ENCODE results near the gene ERO1B. TPM values are rescaled to one million over a fixed set of nuclear protein-coding genes. Genes with fewer than 3 reads are reported as not detected.
"Not testable (repeated sequence)": the region's sequence is repeated elsewhere in the genome, so short reads cannot be mapped to it uniquely, and the experiment has no call there.

Gene ERO1B
- total RNA-seq, 4 donors from 2014 or later: 29.8 to 60.1 (median 38.3) TPM

GRCh38 chr1:236315518-236315917 lies 33.8 kb upstream of the ERO1B start:
- Histone ChIP-seq H3K9me3 (no peaks in the 10 kb centered on the region), H3K27ac (no peak overlapping the region), H3K4me1 (no peaks in the 10 kb centered on the region), H3K27me3 (no peaks in the 10 kb centered on the region), H3K4me3 (replicated peaks in 1 of 3) (no peak overlapping the region), H3K36me3 (no peaks in the 10 kb centered on the region)
- 84 to 88% methylated on average over 2 of the region's 2 CpGs for WGBS, 2 donors
- no peak for DNase-seq
- intact Hi-C loops (cut with DNase I): no loop called here
- no peak for TF ChIP-seq POLR2A (IDR thresholded peaks at IDR 0.05)
- no peak for TF ChIP-seq CTCF (IDR thresholded peaks at IDR 0.05)

- 87 to 95% methylated on average over 10 of the region's 10 CpGs for WGBS, 2 donors
- DNase-seq: no peak
- H3K36me3 ChIP-seq: no peaks in the 10 kb centered on the region
- no peak overlapping the region for H3K4me3 ChIP-seq (replicated peaks in 1 of 3)
- intact Hi-C loops (cut with DNase I): no loop called here
- no peak overlapping the region for H3K27ac ChIP-seq
- H3K4me1 ChIP-seq: no peaks in the 10 kb centered on the region
- no peak for TF ChIP-seq POLR2A (IDR thresholded peaks at IDR 0.05)
- TF ChIP-seq CTCF (IDR thresholded peaks at IDR 0.05): no peak
- no peaks in the 10 kb centered on the region for H3K9me3 ChIP-seq
- H3K27me3 ChIP-seq: no peaks in the 10 kb centered on the region
Observed at GRCh38 chr1:236315092-236315491, 33.3 kb upstream of the ERO1B start.

GRCh38 chr1:236314050-236314449 lies 32.3 kb upstream of the ERO1B start:
- intact Hi-C loops (cut with DNase I); DNase-seq; H3K27me3 ChIP-seq; H3K36me3 ChIP-seq; H3K27ac ChIP-seq; H3K9me3 ChIP-seq; H3K4me1 ChIP-seq; H3K4me3 ChIP-seq (replicated peaks in 1 of 3): not testable (repeated sequence)
- 84 to 89% methylated on average over 5 of the region's 5 CpGs for WGBS, 2 donors

- intact Hi-C loops (cut with DNase I): no loop called here
- 92% methylated on average over 2 of the region's 2 CpGs for WGBS, 2 donors
Observed at GRCh38 chr1:236313427-236313826, 31.7 kb upstream of the ERO1B start.

GRCh38 chr1:236311040-236311439 lies 29.3 kb upstream of the ERO1B start:
- TF ChIP-seq CTCF (IDR thresholded peaks at IDR 0.05): no peak
- no peak for TF ChIP-seq POLR2A (IDR thresholded peaks at IDR 0.05)
- Histone ChIP-seq H3K4me1 (no peaks in the 10 kb centered on the region), H3K4me3 (replicated peaks in 1 of 3) (no peak overlapping the region), H3K36me3 (no peaks in the 10 kb centered on the region), H3K27ac (no peak overlapping the region), H3K9me3 (no peaks in the 10 kb centered on the region), H3K27me3 (no peaks in the 10 kb centered on the region)
- intact Hi-C loops (cut with DNase I): no loop called here
- 59 to 70% methylated on average over 4 of the region's 4 CpGs for WGBS, 2 donors
- no peak for DNase-seq

More at GRCh38 chr1:236313427-236313826, 31.7 kb upstream of the ERO1B start:
- DNase-seq: no peak
- TF ChIP-seq CTCF (IDR thresholded peaks at IDR 0.05) (no peak), POLR2A (IDR thresholded peaks at IDR 0.05) (no peak)
- no peaks in the 10 kb centered on the region for H3K9me3 ChIP-seq
- H3K27me3 ChIP-seq: no peaks in the 10 kb centered on the region
- no peak overlapping the region for H3K4me3 ChIP-seq (replicated peaks in 1 of 3)
- no peak overlapping the region for H3K27ac ChIP-seq
- H3K4me1 ChIP-seq: no peaks in the 10 kb centered on the region
- no peaks in the 10 kb centered on the region for H3K36me3 ChIP-seq

- no peak for DNase-seq
- WGBS, 2 donors: 92 to 94% methylated on average over 5 of the region's 5 CpGs
- Histone ChIP-seq H3K27me3 (no peaks in the 10 kb centered on the region), H3K4me3 (replicated peaks in 1 of 3) (no peak overlapping the region), H3K36me3 (no peaks in the 10 kb centered on the region), H3K27ac (no peak overlapping the region), H3K9me3 (no peaks in the 10 kb centered on the region), H3K4me1 (no peaks in the 10 kb centered on the region)
- TF ChIP-seq CTCF (IDR thresholded peaks at IDR 0.05): no peak
- no peak for TF ChIP-seq POLR2A (IDR thresholded peaks at IDR 0.05)
- intact Hi-C loops (cut with DNase I): no loop called here
Observed at GRCh38 chr1:236308827-236309226, 27.1 kb upstream of the ERO1B start.

All from thyroid gland (tissue), 4 donors.